ENCODE results near the gene RGS19. TPM values are rescaled to one million over a fixed set of nuclear protein-coding genes. Genes with fewer than 3 reads are reported as not detected.
A peak's percentile ranks its signal among the peaks of the same experiment; 100 is the strongest.

Gene RGS19
- total RNA-seq, 4 donors from 2014 or later, result 7.4 to 14.4 (median 11.0) TPM

DNA sequence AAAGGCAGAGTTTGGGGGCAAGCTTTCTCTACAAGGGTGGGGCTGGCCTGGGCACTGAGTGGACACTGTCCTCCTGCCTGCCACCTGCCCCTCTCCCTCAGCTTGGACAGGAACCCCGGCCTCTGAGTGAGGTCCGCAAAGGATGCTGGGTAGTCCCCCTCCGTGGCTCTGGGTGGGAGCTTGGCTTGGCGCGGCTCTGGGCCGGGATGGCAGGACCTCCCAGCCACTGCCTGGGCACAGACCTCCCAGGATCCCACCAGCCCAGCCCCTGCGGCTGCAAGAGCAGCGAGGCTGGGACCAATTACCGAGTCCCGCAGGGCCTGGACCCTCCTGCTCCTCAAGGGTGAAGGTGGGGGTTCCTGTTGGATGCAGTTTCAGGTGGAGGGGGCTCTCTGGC is 27.0 kb downstream of the RGS19 start:
- Histone ChIP-seq H3K27me3 (peaks cover 10 to 96% (median 14%) of the 10 kb centered on the region in 4 donors), H3K27ac (peak overlapping the region; percentile 35 to 82 (median 69)), H3K4me1 (peaks cover 41 to 92% (median 43%) of the 10 kb centered on the region in 3 donors), H3K36me3 (no peaks in the 10 kb centered on the region), H3K4me3 (no peak overlapping the region), H3K9me3 (no peaks in the 10 kb centered on the region)
- no peak for TF ChIP-seq POLR2A (IDR thresholded peaks at IDR 0.05)
- TF ChIP-seq, protein P1, sequence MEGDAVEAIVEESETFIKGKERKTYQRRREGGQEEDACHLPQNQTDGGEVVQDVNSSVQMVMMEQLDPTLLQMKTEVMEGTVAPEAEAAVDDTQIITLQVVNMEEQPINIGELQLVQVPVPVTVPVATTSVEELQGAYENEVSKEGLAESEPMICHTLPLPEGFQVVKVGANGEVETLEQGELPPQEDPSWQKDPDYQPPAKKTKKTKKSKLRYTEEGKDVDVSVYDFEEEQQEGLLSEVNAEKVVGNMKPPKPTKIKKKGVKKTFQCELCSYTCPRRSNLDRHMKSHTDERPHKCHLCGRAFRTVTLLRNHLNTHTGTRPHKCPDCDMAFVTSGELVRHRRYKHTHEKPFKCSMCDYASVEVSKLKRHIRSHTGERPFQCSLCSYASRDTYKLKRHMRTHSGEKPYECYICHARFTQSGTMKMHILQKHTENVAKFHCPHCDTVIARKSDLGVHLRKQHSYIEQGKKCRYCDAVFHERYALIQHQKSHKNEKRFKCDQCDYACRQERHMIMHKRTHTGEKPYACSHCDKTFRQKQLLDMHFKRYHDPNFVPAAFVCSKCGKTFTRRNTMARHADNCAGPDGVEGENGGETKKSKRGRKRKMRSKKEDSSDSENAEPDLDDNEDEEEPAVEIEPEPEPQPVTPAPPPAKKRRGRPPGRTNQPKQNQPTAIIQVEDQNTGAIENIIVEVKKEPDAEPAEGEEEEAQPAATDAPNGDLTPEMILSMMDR (IDR thresholded peaks at IDR 0.05), result no peak
- no peak for DNase-seq
- intact Hi-C loops (cut with DNase I), result no loop called here
- WGBS, 2 donors, result 36 to 100% methylated on average over 3 of the region's 10 CpGs

DNA sequence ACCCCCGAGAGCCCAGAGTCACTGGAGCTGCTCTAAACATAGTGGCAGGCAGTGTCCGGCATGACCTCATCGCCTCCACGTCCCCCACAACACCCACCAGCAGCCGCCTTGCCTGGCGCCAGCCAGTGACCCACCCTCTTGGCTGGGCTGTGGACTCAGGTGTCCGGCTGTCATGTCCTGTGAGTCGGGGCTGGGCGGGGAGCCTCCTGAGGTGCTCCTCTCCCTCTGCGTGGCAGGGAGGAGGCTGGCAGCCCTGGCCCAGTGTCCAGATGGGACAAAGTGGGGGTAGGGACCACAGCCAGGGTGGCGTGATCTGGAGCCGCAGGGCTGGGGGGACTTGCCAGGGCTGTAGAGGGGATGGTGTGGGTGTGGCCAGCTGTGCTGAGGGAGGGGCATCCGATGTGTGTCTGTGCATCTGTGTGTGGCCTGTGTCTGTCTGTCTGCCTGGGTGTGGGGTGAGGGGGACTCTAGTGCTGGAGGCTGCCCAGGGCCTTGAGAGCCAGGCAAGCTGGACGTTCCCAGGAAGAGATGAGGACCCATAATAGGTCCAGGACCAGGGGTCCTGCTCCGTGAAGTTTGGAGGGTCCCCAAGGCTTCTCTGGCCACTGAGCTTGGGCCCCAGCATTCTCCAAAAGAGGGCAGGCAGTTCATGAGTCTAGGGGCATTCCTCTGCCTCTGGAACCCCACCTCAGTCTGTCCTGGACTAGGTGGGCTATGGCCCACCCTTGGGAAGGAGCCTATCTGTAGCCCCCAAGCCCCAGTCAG is 27.6 kb downstream of the RGS19 start:
- TF ChIP-seq, protein P1 (IDR thresholded peaks at IDR 0.05), result no peak
- peak in 1 of 4 donors; percentile 17 for TF ChIP-seq POLR2A (IDR thresholded peaks at IDR 0.05)
- Histone ChIP-seq H3K9me3 (no peaks in the 10 kb centered on the region), H3K36me3 (no peaks in the 10 kb centered on the region), H3K27me3 (peaks cover 10 to 96% (median 15%) of the 10 kb centered on the region in 4 donors), H3K27ac (peak overlapping the region; percentile 56 to 82 (median 72)), H3K4me3 (peak overlapping the region in 2 of 4 donors; percentile 9 to 63), H3K4me1 (peaks cover 37 to 86% (median 41%) of the 10 kb centered on the region in 3 donors)
- intact Hi-C loops (cut with DNase I), result no loop called here
- WGBS, 2 donors, result 30% methylated on average over 2 of the region's 15 CpGs; no CpG with 5 or more reads in 1 of the 2 donors
- no peak for DNase-seq

DNA sequence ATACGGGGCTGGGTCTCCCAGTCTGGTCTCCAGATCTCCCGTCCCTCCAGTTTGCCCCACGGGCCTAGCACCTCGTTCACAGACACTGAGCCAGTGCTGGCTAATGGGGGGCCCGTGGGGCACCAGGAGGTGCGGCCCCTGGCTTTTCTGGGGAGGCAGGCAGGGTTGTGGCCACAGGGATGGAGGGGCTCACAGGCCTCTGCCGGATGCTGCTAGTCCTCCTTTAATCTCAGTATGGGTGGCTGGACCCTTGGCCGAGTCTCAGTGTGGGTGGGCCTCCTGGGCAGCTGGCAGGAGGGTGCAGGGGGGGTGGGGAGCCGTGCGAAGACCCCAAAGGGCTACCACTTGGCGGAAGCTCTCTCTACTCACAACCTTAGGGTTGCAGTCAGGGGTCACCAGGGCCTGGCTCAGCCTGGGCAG is 28.3 kb downstream of the RGS19 start:
- Histone ChIP-seq H3K9me3 (no peaks in the 10 kb centered on the region), H3K4me1 (peaks cover 30 to 80% (median 41%) of the 10 kb centered on the region in 3 donors), H3K4me3 (peak overlapping the region in 2 of 4 donors; percentile 9 to 63), H3K36me3 (no peaks in the 10 kb centered on the region), H3K27ac (peak overlapping the region; percentile 56 to 82 (median 72)), H3K27me3 (peaks cover 8 to 96% (median 15%) of the 10 kb centered on the region in 4 donors)
- DNase-seq, result no peak
- intact Hi-C loops (cut with DNase I), result no loop called here
- no CpG with 5 or more reads among the region's 11 CpGs for WGBS, 2 donors
- no peak for TF ChIP-seq POLR2A (IDR thresholded peaks at IDR 0.05)
- TF ChIP-seq, protein P1 (IDR thresholded peaks at IDR 0.05), result no peak

DNA sequence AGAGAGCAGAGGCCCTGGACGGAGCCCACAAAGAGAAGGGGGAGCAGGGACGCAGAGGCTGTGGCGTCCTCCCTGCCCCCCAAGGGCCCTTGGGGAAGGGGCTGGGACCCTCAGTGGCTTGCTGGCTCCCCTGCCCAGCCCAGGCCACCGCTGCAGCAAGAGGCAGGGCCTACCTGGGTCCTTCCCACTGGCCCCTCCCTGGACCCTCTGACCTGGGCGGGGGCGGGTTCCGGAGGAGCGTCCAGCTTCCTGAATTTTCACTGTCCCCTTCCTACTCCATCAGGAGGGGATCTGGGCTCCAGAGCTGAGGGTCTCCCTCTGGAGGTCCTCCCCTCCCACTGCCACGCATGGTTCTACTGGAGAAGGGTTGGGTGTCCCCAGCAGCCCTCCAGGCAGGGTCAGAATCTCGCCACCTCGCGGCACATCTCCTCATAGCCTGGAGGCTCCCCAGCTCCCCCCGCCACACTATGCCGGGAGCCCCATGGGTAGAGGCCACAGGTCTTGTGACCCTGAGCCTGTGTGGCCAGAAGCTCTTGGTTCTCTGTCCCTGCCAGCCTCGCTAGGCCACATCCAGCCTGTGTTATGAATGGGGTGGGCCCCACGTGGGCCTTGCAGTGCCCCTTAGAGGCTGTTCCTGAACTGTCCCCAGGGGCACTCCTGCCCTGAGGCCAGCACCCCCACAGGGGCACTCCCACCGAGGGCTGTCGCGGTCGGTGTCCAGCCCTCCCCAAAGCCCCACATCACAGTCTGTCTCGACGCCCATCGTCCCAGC is 28.9 kb downstream of the RGS19 start:
- Histone ChIP-seq H3K4me3 (peak overlapping the region in 3 of 4 donors; percentile 39 to 63 (median 44)), H3K27ac (peak overlapping the region; percentile 56 to 82 (median 72)), H3K27me3 (peaks cover 7 to 96% (median 15%) of the 10 kb centered on the region in 4 donors), H3K36me3 (no peaks in the 10 kb centered on the region), H3K9me3 (no peaks in the 10 kb centered on the region), H3K4me1 (peaks cover 25 to 80% (median 38%) of the 10 kb centered on the region in 3 donors)
- no peak for DNase-seq
- intact Hi-C loops (cut with DNase I), result no loop called here
- TF ChIP-seq POLR2A (IDR thresholded peaks at IDR 0.05), result no peak
- TF ChIP-seq, protein P1 (IDR thresholded peaks at IDR 0.05), result no peak
- WGBS, 2 donors, result 61 to 70% methylated on average over 2 to 7 of the region's 23 CpGs

Data from esophagus squamous epithelium (tissue), 5 donors.